SK-N-SH (cell line): ENCODE data around the gene KLHL4. TPM values are rescaled to one million over a fixed set of nuclear protein-coding genes. Genes with fewer than 3 reads are reported as not detected.

Experiments used
- CTCF ChIA-PET: fragments of 300-600, 350-600 bp; formaldehyde crosslinking; extraction: SDS; loops from one replicate; lab custom pipeline; 2021; lab: Yijun Ruan, JAX
- POLR2A ChIA-PET: fragments of 350-600 bp; sonication (Branson Sonifier 250); formaldehyde crosslinking; extraction: SDS; loops from one replicate; lab custom pipeline; 2020; ENCODE audit warnings: antibody characterized with exemption, inconsistent platforms; lab: Yijun Ruan, JAX
- DNase-seq: peaks from one replicate; pipeline ENCODE4 v3.0.0; 2012
- H2AFZ ChIP-seq: fragments of 200-600 bp; sonication (generic); 2 replicates; pipeline ENCODE4 v1.8.1; 2016; ENCODE audit warnings: antibody characterized with exemption, mild to moderate bottlenecking, low read depth
- H3F3A ChIP-seq: fragments of 200-600 bp; sonication (generic); replicated peaks from 2 replicates; pipeline ENCODE3; 2016; ENCODE audit warnings: antibody characterized with exemption, mild to moderate bottlenecking; ENCODE audit not compliant: insufficient read depth
- H3K27ac ChIP-seq, 2 experiments: fragments of 200-500 bp in 1 of 2; fragments of 200-600 bp in 1 of 2; sonication (Bioruptor generic) in 1 of 2; sonication (generic), shearing (Covaris generic) in 1 of 2; 2 replicates each; pipeline versions ENCODE4 v1.5.1 to v1.6.1; 2014 to 2016; ENCODE audit warnings: low read depth in 2 of 2, inconsistent platforms in 1 of 2, low read length in 1 of 2, mild to moderate bottlenecking in 1 of 2, mixed read lengths in 1 of 2
- H3K27me3 ChIP-seq: fragments of 200-600 bp; sonication (generic), shearing (Covaris generic); 2 replicates; pipeline ENCODE4 v1.6.1; 2016; ENCODE audit warnings: mixed run types; ENCODE audit not compliant: insufficient read depth
- H3K36me3 ChIP-seq, 2 experiments: fragments of 200-500 bp in 1 of 2; fragments of 200-600 bp in 1 of 2; sonication (Bioruptor generic) in 1 of 2; sonication (generic) in 1 of 2; replicated peaks in 1 of 2; 2 replicates each; pipeline versions ENCODE3 to v1.5.1; 2014 to 2016; ENCODE audit warnings: low read length in 1 of 2, mild to moderate bottlenecking in 1 of 2; ENCODE audit not compliant: insufficient read depth in 2 of 2, control insufficient read depth in 1 of 2
- H3K4me1 ChIP-seq, 2 experiments: fragments of 200-500 bp in 1 of 2; fragments of 200-600 bp in 1 of 2; sonication (Bioruptor generic) in 1 of 2; sonication (generic), shearing (Covaris generic) in 1 of 2; 2 replicates each; pipeline versions ENCODE4 v1.5.1 to v1.6.1; 2014 to 2016; ENCODE audit warnings: low read depth in 1 of 2, low read length in 1 of 2, mixed run types in 1 of 2; ENCODE audit not compliant: insufficient read depth in 2 of 2, control insufficient read depth in 1 of 2
- H3K4me2 ChIP-seq: fragments of 200-600 bp; sonication (generic), shearing (Covaris generic); 2 replicates; pipeline ENCODE4 v1.6.1; 2017; ENCODE audit warnings: mixed run types
- H3K4me3 ChIP-seq, 2 experiments: fragments of 200-500 bp in 1 of 2; fragments of 200-600 bp in 1 of 2; sonication (Bioruptor generic) in 1 of 2; sonication (generic), shearing (Covaris generic) in 1 of 2; 2 replicates each; pipeline versions ENCODE4 v1.5.1 to v1.8.1; 2014 to 2016; ENCODE audit warnings: low read depth in 2 of 2, inconsistent platforms in 1 of 2, low read length in 1 of 2, mild to moderate bottlenecking in 1 of 2, mixed read lengths in 1 of 2, moderate library complexity in 1 of 2
- H3K79me2 ChIP-seq: fragments of 200-600 bp; sonication (generic); 2 replicates; pipeline ENCODE4 v1.8.1; 2017; ENCODE audit warnings: mild to moderate bottlenecking; ENCODE audit not compliant: insufficient read depth
- H3K9ac ChIP-seq: fragments of 200-600 bp; sonication (generic); 2 replicates; pipeline ENCODE4 v1.6.1; 2017; ENCODE audit warnings: mixed run types
- H3K9me2 ChIP-seq: fragments of 200-600 bp; sonication (generic); 2 replicates; pipeline ENCODE4 v1.6.1; 2017; ENCODE audit warnings: mixed run types
- H3K9me3 ChIP-seq: fragments of 200-600 bp; sonication (generic); 2 replicates; pipeline ENCODE4 v1.6.1; 2017; ENCODE audit warnings: mixed run types, mild to moderate bottlenecking, moderate library complexity
- H4K20me1 ChIP-seq: fragments of 200-600 bp; sonication (generic); 2 replicates; pipeline ENCODE4 v1.6.1; 2017; ENCODE audit warnings: mild to moderate bottlenecking, mixed run types; ENCODE audit not compliant: insufficient read depth
- EP300 ChIP-seq, 2 experiments: IDR thresholded peaks; 2 replicates each; pipeline versions ENCODE4 v1.4.0 to v1.6.1; 2012; ENCODE audit warnings: borderline replicate concordance in 1 of 2, low read depth in 1 of 2, low read length in 1 of 2
- EZH2phosphoT487 ChIP-seq: fragments of 200-600 bp; sonication (generic); IDR thresholded peaks from 2 replicates; pipeline ENCODE4 v1.6.1; 2017; ENCODE audit warnings: low read depth, mixed run types, mild to moderate bottlenecking, antibody characterized with exemption, moderate library complexity, borderline replicate concordance
- FOXM1 ChIP-seq: IDR thresholded peaks from 2 replicates; pipeline ENCODE4 v1.4.0; 2012; ENCODE audit warnings: low read depth, mild to moderate bottlenecking
- GATA2 ChIP-seq: sonication (generic); formaldehyde crosslinking; IDR thresholded peaks from 2 replicates; pipeline ENCODE4 v1.5.0; 2020; ENCODE audit warnings: mild to moderate bottlenecking, missing genetic modification reagents
- NFIC ChIP-seq: IDR thresholded peaks from 2 replicates; pipeline ENCODE4 v1.4.0; 2012; ENCODE audit warnings: borderline replicate concordance
- NRF1 ChIP-seq: IDR thresholded peaks from 2 replicates; pipeline ENCODE4 v1.6.1; 2012; ENCODE audit warnings: low read depth, mild to moderate bottlenecking, low read length
- RAD21 ChIP-seq: IDR thresholded peaks from 2 replicates; pipeline ENCODE4 v1.6.1; 2012; ENCODE audit warnings: mild to moderate bottlenecking, low read length
- REST ChIP-seq: IDR thresholded peaks from 2 replicates; pipeline ENCODE4 v1.6.1; 2012; ENCODE audit warnings: mild to moderate bottlenecking, low read depth, low read length, moderate library complexity
- RFX5 ChIP-seq: IDR thresholded peaks from 2 replicates; pipeline ENCODE4 v1.6.1; 2012; ENCODE audit warnings: mild to moderate bottlenecking, improper control_type of control experiment, low read length
- RXRA ChIP-seq: IDR thresholded peaks from 2 replicates; pipeline ENCODE4 v1.4.0; 2012; ENCODE audit warnings: low read depth, mild to moderate bottlenecking, borderline replicate concordance
- SMC3 ChIP-seq: IDR thresholded peaks from 2 replicates; pipeline ENCODE4 v1.6.1; 2012; ENCODE audit warnings: low read depth, low read length, improper control_type of control experiment
- YY1 ChIP-seq: IDR thresholded peaks from 2 replicates; pipeline ENCODE4 v1.4.0; 2012; ENCODE audit warnings: low read depth, mild to moderate bottlenecking
- ZBTB33 ChIP-seq: IDR thresholded peaks from 2 replicates; pipeline ENCODE4 v1.4.0; 2012; ENCODE audit warnings: low read depth, borderline replicate concordance
- WGBS: methylation state at CpG from one replicate; pipeline ENCODE4 v1.1.6; 2017; ENCODE audit warnings: low lambda C conversion rate; 5-methylcytosine and 5-hydroxymethylcytosine counted together
- polyA plus RNA-seq, 3 experiments: library from polyadenylated mRNA; depleted of rRNA; stranded (reverse); fragments of >200 nt; gene quantifications; 2 replicates each; pipeline ENCODE4 v1.2.3, GENCODE V29; 2012
- TF ChIP-seq, protein P1 (sequence below): fragments of 200-600 bp; sonication (generic); IDR thresholded peaks from 2 replicates; pipeline ENCODE4 v1.6.1; 2017; ENCODE audit warnings: antibody characterized with exemption, mild to moderate bottlenecking, moderate library complexity
- TF ChIP-seq, protein P2 (sequence below): IDR thresholded peaks from 2 replicates; pipeline ENCODE4 v1.4.0; 2012; ENCODE audit warnings: low read depth, borderline replicate concordance

The KLHL4 gene
- polyA plus RNA-seq, 1 of the 3 experiments (the other 2 are of a cell fraction) = 0.18 TPM

DNA sequence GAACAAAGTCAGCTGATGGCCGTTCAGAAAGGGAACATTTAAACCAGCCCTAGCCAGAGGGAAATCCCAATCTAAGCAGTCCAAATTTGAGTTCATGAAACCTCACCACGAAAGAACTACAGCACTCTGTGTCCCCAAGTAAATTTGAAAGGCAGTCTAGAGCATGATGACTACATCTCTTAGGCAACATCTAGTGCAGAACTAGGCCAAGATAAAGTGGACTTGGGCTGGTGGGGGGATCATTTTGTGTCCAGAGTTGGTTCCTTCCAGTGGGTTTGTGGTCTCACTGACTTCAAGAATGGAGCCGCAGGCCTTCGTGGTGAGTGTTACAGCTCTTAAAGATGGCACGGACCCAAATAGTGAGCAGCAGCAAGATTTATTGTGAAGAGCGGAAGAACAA lies 64.9 kb downstream of the KLHL4 start (continued):
- TF ChIP-seq GATA2 = no peak

DNA sequence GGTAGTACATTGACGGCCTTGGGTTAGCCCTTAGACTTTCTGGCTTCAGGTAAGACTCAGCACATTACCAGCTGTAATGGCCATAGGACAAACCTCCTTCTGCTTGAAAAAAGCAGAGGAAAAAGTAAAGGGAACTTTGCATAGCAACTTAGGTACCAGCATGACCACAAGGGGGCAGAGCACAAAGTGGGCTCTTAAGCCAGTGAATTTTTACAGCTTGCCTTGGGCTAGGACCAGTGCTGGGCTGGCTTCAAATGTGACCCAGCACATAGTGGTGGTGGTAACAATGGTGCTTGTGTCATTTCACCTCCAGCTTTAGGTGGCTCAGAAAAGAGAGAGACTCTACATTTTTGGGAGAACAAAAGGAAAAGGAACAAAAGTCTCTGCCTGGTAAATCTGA lies 66.1 kb downstream of the KLHL4 start:
- Histone ChIP-seq H3K4me2 (no peak overlapping the region), H3K9me3 (no peaks in the 10 kb centered on the region), H3K27ac (no peak overlapping the region), H3K4me1 (no peaks in the 10 kb centered on the region), H3K9ac (no peak overlapping the region), H3K9me2 (no peaks in the 10 kb centered on the region), H2AFZ (no peak overlapping the region), H3K36me3 (no peaks in the 10 kb centered on the region), H3K4me3 (no peak overlapping the region), H4K20me1 (no peaks in the 10 kb centered on the region), H3F3A (no peaks in the 10 kb centered on the region), H3K79me2 (no peaks in the 10 kb centered on the region), H3K27me3 (no peaks in the 10 kb centered on the region)
- CTCF ChIA-PET = interaction anchor here (0.6 to 1.5 kb wide), 7 partner anchors 10 to 49 kb away, joined by 3 to 7 read pairs (median 3); no protein-coding TSS in a partner anchor
- 0% methylated on average over 1 of the region's 1 CpG for WGBS
- DNase-seq = peak; percentile 2
- POLR2A ChIA-PET = no interaction called here
- TF ChIP-seq RAD21 (peak; percentile 22; the same call in 1 of the 2 replicates), EP300 (IDR thresholded peaks at IDR 0.05; ENCODE audit: borderline replicate concordance in 1 of 2, low read depth in 1 of 2, low read length in 1 of 2) (no peak), SMC3 (peak; percentile 41)
- TF ChIP-seq, protein P1, sequence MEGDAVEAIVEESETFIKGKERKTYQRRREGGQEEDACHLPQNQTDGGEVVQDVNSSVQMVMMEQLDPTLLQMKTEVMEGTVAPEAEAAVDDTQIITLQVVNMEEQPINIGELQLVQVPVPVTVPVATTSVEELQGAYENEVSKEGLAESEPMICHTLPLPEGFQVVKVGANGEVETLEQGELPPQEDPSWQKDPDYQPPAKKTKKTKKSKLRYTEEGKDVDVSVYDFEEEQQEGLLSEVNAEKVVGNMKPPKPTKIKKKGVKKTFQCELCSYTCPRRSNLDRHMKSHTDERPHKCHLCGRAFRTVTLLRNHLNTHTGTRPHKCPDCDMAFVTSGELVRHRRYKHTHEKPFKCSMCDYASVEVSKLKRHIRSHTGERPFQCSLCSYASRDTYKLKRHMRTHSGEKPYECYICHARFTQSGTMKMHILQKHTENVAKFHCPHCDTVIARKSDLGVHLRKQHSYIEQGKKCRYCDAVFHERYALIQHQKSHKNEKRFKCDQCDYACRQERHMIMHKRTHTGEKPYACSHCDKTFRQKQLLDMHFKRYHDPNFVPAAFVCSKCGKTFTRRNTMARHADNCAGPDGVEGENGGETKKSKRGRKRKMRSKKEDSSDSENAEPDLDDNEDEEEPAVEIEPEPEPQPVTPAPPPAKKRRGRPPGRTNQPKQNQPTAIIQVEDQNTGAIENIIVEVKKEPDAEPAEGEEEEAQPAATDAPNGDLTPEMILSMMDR = peak; percentile 67

DNA sequence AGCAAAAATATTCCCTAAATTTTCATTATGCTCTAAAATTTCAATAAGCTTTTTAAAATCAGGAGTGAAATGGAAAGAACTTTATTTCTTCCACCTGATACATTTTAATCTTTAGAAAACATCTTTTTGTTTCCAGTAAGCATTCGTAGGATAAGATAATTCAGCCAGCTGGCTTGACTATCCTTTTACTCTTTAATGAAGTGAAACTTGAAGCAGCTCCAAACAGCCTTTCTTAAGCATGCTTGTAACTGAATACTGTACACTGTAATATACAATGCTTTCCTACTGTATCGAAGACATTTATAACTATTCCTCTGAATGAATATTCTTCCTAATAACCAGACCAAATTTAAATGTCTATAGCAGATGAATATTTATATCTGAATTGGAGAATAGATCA lies 98.8 kb downstream of the KLHL4 start:
- Histone ChIP-seq H2AFZ (no peak overlapping the region), H3K27me3 (no peaks in the 10 kb centered on the region; the same call in 1 of the 2 replicates), H3F3A (no peaks in the 10 kb centered on the region), H3K4me1 (no peaks in the 10 kb centered on the region), H3K9me3 (no peaks in the 10 kb centered on the region), H3K4me2 (no peak overlapping the region), H3K79me2 (no peaks in the 10 kb centered on the region), H3K27ac (no peak overlapping the region), H3K36me3 (no peaks in the 10 kb centered on the region), H3K4me3 (no peak overlapping the region), H3K9me2 (no peaks in the 10 kb centered on the region), H3K9ac (no peak overlapping the region), H4K20me1 (no peaks in the 10 kb centered on the region)
- CTCF ChIA-PET = no interaction called here
- no peak for DNase-seq
- WGBS = 4% methylated on average over 2 of the region's 2 CpGs
- POLR2A ChIA-PET = no interaction called here
- no peak for TF ChIP-seq FOXM1
- no peak for TF ChIP-seq RAD21
- TF ChIP-seq, protein P2, sequence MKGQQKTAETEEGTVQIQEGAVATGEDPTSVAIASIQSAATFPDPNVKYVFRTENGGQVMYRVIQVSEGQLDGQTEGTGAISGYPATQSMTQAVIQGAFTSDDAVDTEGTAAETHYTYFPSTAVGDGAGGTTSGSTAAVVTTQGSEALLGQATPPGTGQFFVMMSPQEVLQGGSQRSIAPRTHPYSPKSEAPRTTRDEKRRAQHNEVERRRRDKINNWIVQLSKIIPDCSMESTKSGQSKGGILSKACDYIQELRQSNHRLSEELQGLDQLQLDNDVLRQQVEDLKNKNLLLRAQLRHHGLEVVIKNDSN = no peak
- TF ChIP-seq NRF1 = no peak
- no peak for TF ChIP-seq REST
- TF ChIP-seq, protein P1 = no peak
- TF ChIP-seq EZH2phosphoT487 = no peak
- no peak for TF ChIP-seq RFX5
- TF ChIP-seq NFIC = no peak
- no peak for TF ChIP-seq YY1
- no peak for TF ChIP-seq RXRA
- TF ChIP-seq ZBTB33 = no peak
